Colonic mucosa (tissue), 4 donors: Measurements from ENCODE around the gene HPF1. TPM values are rescaled to one million over a fixed set of nuclear protein-coding genes. Genes with fewer than 3 reads are reported as not detected.
A peak's percentile ranks its signal among the peaks of the same experiment; 100 is the strongest.
"Not testable (repeated sequence)": the region's sequence is repeated elsewhere in the genome, so short reads cannot be mapped to it uniquely, and the experiment has no call there.

Experiments
- DNase-seq: peaks from one replicate; pipeline ENCODE4 v3.0.0-alpha.2; 2020
- H3K27ac ChIP-seq: fragments of 200-600 bp; one replicate; pipeline ENCODE4 v1.8.0; 2021
- H3K27me3 ChIP-seq: fragments of 200-600 bp; one replicate; pipeline ENCODE4 v1.8.0; 2021
- H3K36me3 ChIP-seq: fragments of 200-600 bp; one replicate; pipeline ENCODE4 v1.8.0; 2021
- H3K4me1 ChIP-seq: fragments of 200-600 bp; one replicate; pipeline ENCODE4 v1.8.0; 2021; ENCODE audit warnings: mild to moderate bottlenecking
- H3K4me3 ChIP-seq: fragments of 200-600 bp; one replicate; pipeline ENCODE4 v1.8.0; 2021
- H3K9ac ChIP-seq, 2 donors: one replicate each; pipeline ENCODE4 v1.7.0; 2013; ENCODE audit warnings: control low read depth in 2 of 2, low read depth in 2 of 2, low read length in 2 of 2
- H3K9me3 ChIP-seq: fragments of 200-600 bp; one replicate; pipeline ENCODE4 v1.8.0; 2021
- CTCF ChIP-seq: fragments of 200-600 bp; IDR thresholded peaks from one replicate; pipeline ENCODE4 v1.8.0; 2022; ENCODE audit warnings: antibody characterized with exemption, mild to moderate bottlenecking
- intact Hi-C: fragments of 100-400 bp; cut with DNase I; formaldehyde crosslinking; loops from one replicate; pipeline ENCODE4 v1.14.1; 2022
- total RNA-seq, 2 donors: library from RNA; stranded (reverse); fragmentation: NEBNext Ultra II Directional in 1 of 2; extraction: Animal tissue kit (Norgen Biotek cat#: 25700) in 1 of 2; gene quantifications; one replicate each; pipeline ENCODE4 v1.2.1, GENCODE V29; 2021
- donor health status: healthy.
- donor health status: DM: no; HTN: no; CAD: no.
- donor health status: DM: no; HTN: no; CAD: no.

HPF1 gene
- total RNA-seq = 10 to 100 TPM; 11.7 to 23.6 TPM

GRCh38 chr4:169757575-169758184 is at the start of gene HPF1:
TSS of gene HPF1 (minus strand) at chr4:169757944. CDS start at chr4:169757877, 67 bp downstream.
- H3K9me3 ChIP-seq = no peaks in the 10 kb centered on the region
- H3K4me3 ChIP-seq = peak within 1 kb of the TSS; percentile 66
- no peaks in the 10 kb centered on the region for H3K27me3 ChIP-seq
- peak; percentile 98 for DNase-seq
- peaks cover 8% of the 10 kb centered on the region for H3K4me1 ChIP-seq
- peak within 1 kb of the TSS; percentile 82 to 84 for H3K9ac ChIP-seq
- TF ChIP-seq CTCF = no peak
- intact Hi-C loops = loop anchor here (10.0 kb wide), 1 partner anchor 143 kb away; the partner anchor contains the start of gene NEK1
- H3K36me3 ChIP-seq = no peaks in the 10 kb centered on the region
- peak within 1 kb of the TSS; percentile 66 for H3K27ac ChIP-seq

- H3K9me3 ChIP-seq, DNase-seq, H3K4me1 ChIP-seq, H3K27ac ChIP-seq, H3K9ac ChIP-seq, H3K36me3 ChIP-seq, intact Hi-C loops, H3K4me3 ChIP-seq, H3K27me3 ChIP-seq: not testable (repeated sequence)
Observed at GRCh38 chr4:169806770-169807169, 49.0 kb upstream of the HPF1 start.

- intact Hi-C loops = no loop called here
- no peaks in the 10 kb centered on the region for H3K9me3 ChIP-seq
- no peaks in the 10 kb centered on the region for H3K36me3 ChIP-seq
- H3K27ac ChIP-seq = no peak overlapping the region
- H3K4me1 ChIP-seq = no peaks in the 10 kb centered on the region
- DNase-seq = no peak
- no peak for TF ChIP-seq CTCF
- H3K27me3 ChIP-seq = no peaks in the 10 kb centered on the region
- no peak overlapping the region for H3K4me3 ChIP-seq
- no peak overlapping the region for H3K9ac ChIP-seq
Observed at GRCh38 chr4:169803413-169803812, 45.7 kb upstream of the HPF1 start.

GRCh38 chr4:169802873-169803272 is 45.1 kb upstream of the HPF1 start:
- intact Hi-C loops = no loop called here
- no peak for DNase-seq
- Histone ChIP-seq H3K36me3 (no peaks in the 10 kb centered on the region), H3K4me3 (no peak overlapping the region), H3K27me3 (no peaks in the 10 kb centered on the region), H3K27ac (no peak overlapping the region), H3K9ac (no peak overlapping the region), H3K4me1 (no peaks in the 10 kb centered on the region), H3K9me3 (no peaks in the 10 kb centered on the region)
- no peak for TF ChIP-seq CTCF

GRCh38 chr4:169800541-169800940 is 42.8 kb upstream of the HPF1 start:
- intact Hi-C loops = no loop called here
- H3K27me3 ChIP-seq = no peaks in the 10 kb centered on the region
- DNase-seq = no peak
- H3K4me1 ChIP-seq = no peaks in the 10 kb centered on the region
- no peak overlapping the region for H3K9ac ChIP-seq
- TF ChIP-seq CTCF = no peak
- H3K9me3 ChIP-seq = no peaks in the 10 kb centered on the region
- no peak overlapping the region for H3K27ac ChIP-seq
- no peaks in the 10 kb centered on the region for H3K36me3 ChIP-seq
- H3K4me3 ChIP-seq = no peak overlapping the region

- no peak overlapping the region for H3K9ac ChIP-seq
- DNase-seq = no peak
- H3K4me1 ChIP-seq = no peaks in the 10 kb centered on the region
- no peaks in the 10 kb centered on the region for H3K36me3 ChIP-seq
- no peaks in the 10 kb centered on the region for H3K27me3 ChIP-seq
- intact Hi-C loops = no loop called here
- no peak overlapping the region for H3K27ac ChIP-seq
- no peak for TF ChIP-seq CTCF
- no peaks in the 10 kb centered on the region for H3K9me3 ChIP-seq
- H3K4me3 ChIP-seq = no peak overlapping the region
Observed at GRCh38 chr4:169799260-169799659, 41.5 kb upstream of the HPF1 start.
